IMR-90 (cell line): ENCODE data around the gene CRAMP1. TPM values are rescaled to one million over a fixed set of nuclear protein-coding genes. Genes with fewer than 3 reads are reported as not detected.

Experiments used
- ATAC-seq: fragments of 200-7000 bp; cut with Tn5 transposase; 2 replicates; pipeline ENCODE4 v1.9.1; 2020; ENCODE audit warnings: low read depth, mild to moderate bottlenecking, moderate library complexity
- BruUV-seq: library from RNA; stranded (reverse); fragments of 400-500 nt; replicated peaks from 2 replicates; lab custom pipeline; 2021; lab: Mats Ljungman, UMichigan
- CTCF ChIA-PET: fragments of 300-600 bp; formaldehyde crosslinking; extraction: SDS; loops from one replicate; lab custom pipeline; 2021; ENCODE audit warnings: antibody characterized with exemption; lab: Yijun Ruan, JAX
- POLR2A ChIA-PET: fragments of 300-600 bp; sonication (Branson Sonifier 250); formaldehyde crosslinking; loops from one replicate; lab custom pipeline; 2022; ENCODE audit warnings: antibody characterized with exemption; ENCODE audit not compliant: unreplicated experiment; lab: Charles Lee
- DNase-seq: peaks from one replicate; pipeline ENCODE4 v3.0.0; 2013
- H2AFZ ChIP-seq: replicated peaks from 2 replicates; pipeline ENCODE3; 2013; ENCODE audit warnings: low read length, mild to moderate bottlenecking; ENCODE audit not compliant: poor library complexity
- H2AK5ac ChIP-seq: 2 replicates; pipeline ENCODE4 v1.6.1; 2013; ENCODE audit warnings: low read depth, low read length, inconsistent platforms
- H2AK9ac ChIP-seq: replicated peaks from 2 replicates; pipeline ENCODE3; 2013; ENCODE audit warnings: mild to moderate bottlenecking, low read depth, low read length, moderate library complexity; ENCODE audit not compliant: poor library complexity
- H2BK120ac ChIP-seq: 2 replicates; pipeline ENCODE4 v1.6.1; 2013; ENCODE audit warnings: low read depth, low read length, inconsistent platforms
- H2BK15ac ChIP-seq: 3 replicates; pipeline ENCODE4 v1.6.1; 2013; ENCODE audit warnings: low read depth, low read length, inconsistent platforms
- H2BK20ac ChIP-seq: 2 replicates; pipeline ENCODE4 v1.6.1; 2013; ENCODE audit warnings: low read depth, mild to moderate bottlenecking, inconsistent platforms, low read length, moderate library complexity
- H2BK5ac ChIP-seq: 2 replicates; pipeline ENCODE4 v1.6.1; 2013; ENCODE audit warnings: mild to moderate bottlenecking, low read depth, low read length, inconsistent platforms; ENCODE audit not compliant: poor library complexity, severe bottlenecking
- H3K14ac ChIP-seq: replicated peaks from 2 replicates; pipeline ENCODE4 v1.6.1; 2013; ENCODE audit warnings: low read depth, low read length, inconsistent platforms
- H3K18ac ChIP-seq: 2 replicates; pipeline ENCODE4 v1.6.1; 2013; ENCODE audit warnings: low read depth, low read length, control low read depth
- H3K23ac ChIP-seq: 2 replicates; pipeline ENCODE4 v1.6.1; 2013; ENCODE audit warnings: low read depth, low read length, inconsistent platforms
- H3K27ac ChIP-seq: 2 replicates; pipeline ENCODE4 v1.5.1; 2013; ENCODE audit warnings: mild to moderate bottlenecking, control low read depth, low read length; ENCODE audit not compliant: insufficient read depth
- H3K27me3 ChIP-seq: 2 replicates; pipeline ENCODE4 v1.6.1; 2013; ENCODE audit warnings: low read length; ENCODE audit not compliant: control insufficient read depth, insufficient read depth
- H3K36me3 ChIP-seq: 2 replicates; pipeline ENCODE4 v1.6.1; 2013; ENCODE audit warnings: low read length, mixed read lengths; ENCODE audit not compliant: control insufficient read depth, insufficient read depth
- H3K4ac ChIP-seq: 2 replicates; pipeline ENCODE4 v1.6.1; 2013; ENCODE audit warnings: low read depth, low read length, inconsistent platforms
- H3K4me1 ChIP-seq: 2 replicates; pipeline ENCODE4 v1.6.1; 2013; ENCODE audit warnings: low read length, mixed read lengths; ENCODE audit not compliant: control insufficient read depth, insufficient read depth
- H3K4me2 ChIP-seq: 2 replicates; pipeline ENCODE4 v1.6.1; 2013; ENCODE audit warnings: low read depth, mild to moderate bottlenecking, control low read depth, low read length, moderate library complexity
- H3K4me3 ChIP-seq: 2 replicates; pipeline ENCODE4 v1.5.1; 2013; ENCODE audit warnings: low read depth, mild to moderate bottlenecking, control low read depth, low read length, moderate library complexity; ENCODE audit not compliant: insufficient read depth
- H3K56ac ChIP-seq: 2 replicates; pipeline ENCODE4 v1.6.1; 2013; ENCODE audit warnings: low read length, inconsistent platforms; ENCODE audit not compliant: insufficient read depth; ENCODE audit errors: extremely low read depth
- H3K79me1 ChIP-seq, 2 experiments: 2 replicates each; pipeline ENCODE4 v1.6.1; 2013; ENCODE audit warnings: low read length in 2 of 2, inconsistent platforms in 1 of 2, low read depth in 1 of 2
- H3K9ac ChIP-seq: 2 replicates; pipeline ENCODE4 v1.6.1; 2013; ENCODE audit warnings: low read depth, low read length, control low read depth
- H3K9me1 ChIP-seq: 2 replicates; pipeline ENCODE4 v1.6.1; 2013; ENCODE audit warnings: low read length, inconsistent platforms; ENCODE audit not compliant: insufficient read depth
- H3K9me3 ChIP-seq: 2 replicates; pipeline ENCODE4 v1.6.1; 2013; ENCODE audit warnings: low read length; ENCODE audit not compliant: control insufficient read depth, insufficient read depth
- H4K20me1 ChIP-seq: 2 replicates; pipeline ENCODE4 v1.6.1; 2013; ENCODE audit warnings: low read length, inconsistent platforms; ENCODE audit not compliant: insufficient read depth
- H4K5ac ChIP-seq: 2 replicates; pipeline ENCODE4 v1.6.1; 2013; ENCODE audit warnings: mild to moderate bottlenecking, low read depth, low read length, control low read depth
- H4K8ac ChIP-seq, 2 experiments: 2 replicates each; pipeline ENCODE4 v1.6.1; 2013; ENCODE audit warnings: low read depth in 2 of 2, low read length in 2 of 2, control low read depth in 1 of 2, inconsistent platforms in 1 of 2
- H4K91ac ChIP-seq: 2 replicates; pipeline ENCODE4 v1.6.1; 2013; ENCODE audit warnings: low read depth, low read length, inconsistent platforms; ENCODE audit not compliant: insufficient read depth
- BHLHE40 ChIP-seq: fragments of 150-350 bp; IDR thresholded peaks from 2 replicates; pipeline ENCODE4 v1.6.1; 2016; ENCODE audit warnings: mild to moderate bottlenecking, low read depth, low read length
- CEBPB ChIP-seq: IDR thresholded peaks from 2 replicates; pipeline ENCODE4 v1.6.1; 2012; ENCODE audit warnings: low read depth, low read length, improper control_type of control experiment
- CHD1 ChIP-seq: IDR thresholded peaks from 2 replicates; pipeline ENCODE4 v1.6.1; 2012; ENCODE audit warnings: low read depth, low read length, improper control_type of control experiment
- CTCF ChIP-seq: conservative IDR thresholded peaks from 2 replicates; pipeline ENCODE4 v1.5.1; 2012; ENCODE audit warnings: mild to moderate bottlenecking, low read depth, low read length, improper control_type of control experiment
- ELK1 ChIP-seq: fragments of 150-350 bp; IDR thresholded peaks from 2 replicates; pipeline ENCODE4 v1.6.1; 2016; ENCODE audit warnings: low read depth, mild to moderate bottlenecking, low read length, moderate library complexity, borderline replicate concordance
- FOS ChIP-seq: fragments of 150-350 bp; IDR thresholded peaks from 2 replicates; pipeline ENCODE4 v1.6.1; 2016; ENCODE audit warnings: low read depth, low read length
- MAFK ChIP-seq: IDR thresholded peaks from 2 replicates; pipeline ENCODE4 v1.6.1; 2012; ENCODE audit warnings: low read depth, low read length, improper control_type of control experiment
- MAZ ChIP-seq: IDR thresholded peaks from 2 replicates; pipeline ENCODE4 v1.6.1; 2012; ENCODE audit warnings: low read depth, mild to moderate bottlenecking, low read length, improper control_type of control experiment, moderate library complexity, borderline replicate concordance
- MXI1 ChIP-seq: IDR thresholded peaks from 2 replicates; pipeline ENCODE4 v1.6.1; 2012; ENCODE audit warnings: low read depth, mild to moderate bottlenecking, low read length, moderate library complexity, borderline replicate concordance
- NFE2L2 ChIP-seq: fragments of 150-350 bp; IDR thresholded peaks from 2 replicates; pipeline ENCODE4 v1.6.1; 2016; ENCODE audit warnings: low read depth, mild to moderate bottlenecking, low read length
- POLR2A ChIP-seq: IDR thresholded peaks from 2 replicates; pipeline ENCODE4 v1.6.1; 2012; ENCODE audit warnings: mild to moderate bottlenecking, low read depth, low read length
- RAD21 ChIP-seq: IDR thresholded peaks from 2 replicates; pipeline ENCODE4 v1.6.1; 2012; ENCODE audit warnings: low read length, improper control_type of control experiment
- RCOR1 ChIP-seq: IDR thresholded peaks from 2 replicates; pipeline ENCODE4 v1.6.1; 2012; ENCODE audit warnings: mild to moderate bottlenecking, low read length, improper control_type of control experiment; ENCODE audit not compliant: insufficient replicate concordance
- RFX5 ChIP-seq: IDR thresholded peaks from 2 replicates; pipeline ENCODE4 v1.8.0; 2012; ENCODE audit warnings: low read depth, mild to moderate bottlenecking, low read length, moderate library complexity
- SMC3 ChIP-seq: fragments of 150-350 bp; IDR thresholded peaks from 2 replicates; pipeline ENCODE4 v1.6.1; 2016; ENCODE audit warnings: low read depth, mild to moderate bottlenecking, antibody characterized with exemption, low read length, moderate library complexity
- USF2 ChIP-seq: fragments of 150-350 bp; IDR thresholded peaks from 2 replicates; pipeline ENCODE4 v1.6.1; 2017; ENCODE audit warnings: mild to moderate bottlenecking, antibody characterized with exemption, low read length, low read depth
- WGBS, 2 experiments: methylation state at CpG; one replicate each; pipeline versions ENCODE4 v1.1.5 to v1.1.7; 2013; ENCODE audit warnings: missing lambda C conversion rate in 2 of 2; ENCODE audit not compliant: insufficient read length in 1 of 2; ENCODE audit errors: extremely low coverage in 2 of 2; 5-methylcytosine and 5-hydroxymethylcytosine counted together
- dilution Hi-C: fragments of 300-500 bp; cut with HindIII; formaldehyde crosslinking; loops from one replicate; pipeline ENCODE4 v1.14.3; 2018; ENCODE audit warnings: low sequenced_read_pairs; ENCODE audit not compliant: unreplicated experiment
- in situ Hi-C: fragments of 300-500 bp; cut with MboI; formaldehyde crosslinking; loops from 3 replicates; pipeline ENCODE4 v1.14.3; 2019; ENCODE audit warnings: low sequenced_read_pairs, inconsistent platforms, mixed read lengths
- intact Hi-C: fragments of 100-400 bp; cut with micrococcal nuclease; formaldehyde crosslinking; loops from 2 replicates; pipeline ENCODE4 v1.10.0; 2022
- polyA plus RNA-seq, 3 experiments: library from polyadenylated mRNA; depleted of rRNA; stranded (reverse); fragments of >200 nt; gene quantifications; 2 replicates each; pipeline ENCODE4 v1.2.3, GENCODE V29; 2012; ENCODE audit warnings: low replicate concordance in 1 of 3
- total RNA-seq: library from RNA; depleted of rRNA; stranded (reverse); fragments of >200 nt; gene quantifications from 2 replicates; pipeline ENCODE4 v1.2.3, GENCODE V29; 2012

Gene CRAMP1
- total and polyA plus RNA-seq, 2 of the 4 experiments (the other 2 are of a cell fraction) = 3.2 to 12.0 TPM

GRCh38 chr16:1631230-1631629 lies 19.1 kb downstream of the CRAMP1 start:
- Histone ChIP-seq H3K4me3 (no peak overlapping the region), H2AFZ (no peak overlapping the region), H2AK5ac (no peak overlapping the region), H4K8ac (no peak overlapping the region), H3K79me1 (peaks cover 31 to 92% of the 10 kb centered on the region in 2 experiments), H3K18ac (no peak overlapping the region), H2BK120ac (no peak overlapping the region), H3K27ac (no peak overlapping the region), H3K4me1 (no peaks in the 10 kb centered on the region), H4K20me1 (peaks cover 86% of the 10 kb centered on the region), H2AK9ac (no peak overlapping the region), H3K27me3 (no peaks in the 10 kb centered on the region), H3K56ac (no peak overlapping the region), H3K9me3 (no peaks in the 10 kb centered on the region), H2BK20ac (no peak overlapping the region), H4K91ac (no peak overlapping the region), H3K9ac (no peak overlapping the region), H2BK15ac (no peak overlapping the region), H3K4me2 (no peak overlapping the region), H3K23ac (no peak overlapping the region), H3K14ac (no peak overlapping the region), H4K5ac (no peak overlapping the region), H3K4ac (no peak overlapping the region), H2BK5ac (no peak overlapping the region), H3K9me1 (peaks cover 4% of the 10 kb centered on the region), H3K36me3 (peaks cover 66% of the 10 kb centered on the region)
- dilution Hi-C loops (no loop called here), intact Hi-C loops (no loop called here), in situ Hi-C loops (no loop called here)
- DNase-seq (no peak), ATAC-seq (no peak)
- POLR2A ChIA-PET = no interaction called here
- CTCF ChIA-PET = no interaction called here
- WGBS, 2 experiments = 90% methylated on average over 5 of the region's 9 CpGs; no CpG with 5 or more reads in 1 of the 2 experiments
- no TSS peak for BruUV-seq
- TF ChIP-seq CTCF (no peak), CHD1 (no peak), FOS (no peak), MAZ (no peak), CEBPB (no peak), ELK1 (no peak), BHLHE40 (no peak), MAFK (no peak), RFX5 (no peak), NFE2L2 (no peak), RCOR1 (no peak), SMC3 (no peak), MXI1 (no peak), RAD21 (no peak), POLR2A (no peak), USF2 (no peak)
